Inflammatory macrophage treated with lipopolysaccharide for 4 hours (primary cell): Measurements from ENCODE around the gene H2AZ2.
A peak's percentile ranks its signal among the peaks of the same experiment; 100 is the strongest.
"Not testable (repeated sequence)": the region's sequence is repeated elsewhere in the genome, so short reads cannot be mapped to it uniquely, and the experiment has no call there.

Experiments
- DNase-seq: peaks from one replicate; pipeline ENCODE4 v3.0.0-alpha.2; 2020

The H2AZ2 gene

GRCh38 chr7:44870336-44870735 lies 22.4 kb upstream of the H2AZ2 start:
- not testable (repeated sequence) for DNase-seq

GRCh38 chr7:44867073-44867995 lies 19.4 kb upstream of the H2AZ2 start:
- DNase-seq, result peak; percentile 58

- not testable (repeated sequence) for DNase-seq
These were observed 14.1 kb upstream of the H2AZ2 start for GRCh38 chr7:44861949-44862348.

- DNase-seq, result peak; percentile 46
These were observed 10.3 kb upstream of the H2AZ2 start for GRCh38 chr7:44858161-44858560.

DNA sequence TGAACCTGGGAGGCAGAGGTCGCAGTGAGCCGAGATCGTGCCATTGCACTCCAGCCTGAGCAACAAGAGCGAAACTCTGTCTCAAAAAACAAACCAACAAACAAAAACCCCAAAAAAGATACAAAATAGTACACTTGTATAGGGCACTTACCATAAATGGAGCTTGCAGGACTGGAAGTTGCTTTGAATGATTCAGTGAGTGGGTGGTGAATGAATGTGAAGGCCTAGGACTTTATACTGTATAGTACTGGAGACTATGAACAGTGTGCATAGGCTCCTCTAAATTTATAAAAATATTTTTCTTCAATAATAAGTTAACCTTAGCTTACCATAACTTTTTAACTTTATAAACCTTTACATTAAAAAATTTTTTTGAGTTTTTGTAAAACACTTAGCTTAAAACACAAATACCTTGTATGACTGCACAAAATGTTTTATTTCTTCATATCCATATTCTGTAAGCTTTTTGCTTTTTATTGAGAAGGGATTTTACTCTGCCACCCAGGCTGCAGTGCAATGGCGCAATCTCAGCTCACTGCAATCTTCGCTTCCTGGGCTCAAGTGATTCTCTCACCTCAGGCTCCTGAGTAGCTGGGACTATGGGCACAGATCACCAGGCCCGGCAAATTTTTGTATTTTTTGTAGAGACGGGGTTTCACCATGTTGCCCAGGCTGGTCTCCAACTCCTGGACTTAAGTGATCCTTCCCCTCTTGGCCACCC lies 6.9 kb upstream of the H2AZ2 start:
- DNase-seq, result peak; percentile 33

- no peak for DNase-seq
These were observed 5.5 kb upstream of the H2AZ2 start for GRCh38 chr7:44853391-44853790.

DNA sequence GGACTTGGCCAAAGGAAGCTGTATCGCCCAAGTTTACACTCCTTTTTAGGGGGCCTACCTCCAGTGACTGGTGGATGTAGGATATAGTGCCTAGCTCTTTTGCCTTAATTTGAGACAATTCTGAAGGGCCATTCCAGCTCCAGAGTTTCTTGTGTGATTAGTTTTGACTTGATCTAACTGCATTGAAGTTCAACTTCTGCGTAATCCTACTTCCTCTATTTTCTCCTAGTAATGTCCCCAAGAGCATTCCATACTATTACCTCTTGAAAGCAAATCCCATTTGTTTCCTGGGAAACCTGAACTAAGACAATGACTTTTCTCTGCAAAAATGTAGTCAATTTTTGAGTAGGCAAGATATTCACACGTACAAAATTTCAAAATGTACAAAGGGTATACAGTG lies 4.7 kb upstream of the H2AZ2 start:
- no peak for DNase-seq

DNA sequence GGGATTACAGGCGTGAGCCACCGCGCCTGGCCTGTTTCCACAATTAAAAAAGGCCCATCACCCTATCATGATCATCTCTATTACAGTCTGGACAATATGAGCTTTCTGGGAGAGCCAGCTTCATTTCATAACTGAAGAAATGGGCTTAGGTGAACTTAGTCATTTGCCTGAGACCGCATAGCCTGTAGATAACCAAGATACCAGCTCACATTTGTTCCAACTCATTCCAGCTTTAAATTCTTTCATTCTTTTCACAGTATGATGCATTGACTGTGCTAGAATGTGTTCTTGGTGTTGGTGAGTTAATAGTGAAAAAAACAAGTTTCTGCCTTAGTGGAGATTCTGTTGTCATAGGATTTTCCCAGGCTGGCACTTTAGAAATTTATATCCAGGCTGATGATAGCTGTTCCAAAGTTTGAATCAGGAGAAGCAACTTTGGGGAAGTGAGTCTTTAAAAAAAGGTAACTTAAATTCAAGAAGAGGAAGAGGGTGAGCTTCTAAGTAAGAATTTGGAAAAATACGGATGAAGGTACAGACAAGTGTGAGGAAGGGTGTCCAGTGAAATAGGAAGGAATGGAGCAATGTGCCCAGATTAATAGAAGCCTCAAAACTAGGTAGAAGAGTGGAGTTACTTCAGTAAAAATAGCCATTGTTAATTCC lies 2.1 kb upstream of the H2AZ2 start:
- DNase-seq, result peak; percentile 19

GRCh38 chr7:44849259-44849884 lies 1.5 kb upstream of the H2AZ2 start:
- DNase-seq, result no peak

- DNase-seq, result peak; percentile 86
These were observed 373 bp downstream of the H2AZ2 start for GRCh38 chr7:44847509-44847919.

- DNase-seq, result no peak
These were observed 925 bp downstream of the H2AZ2 start for GRCh38 chr7:44846816-44847508.

DNA sequence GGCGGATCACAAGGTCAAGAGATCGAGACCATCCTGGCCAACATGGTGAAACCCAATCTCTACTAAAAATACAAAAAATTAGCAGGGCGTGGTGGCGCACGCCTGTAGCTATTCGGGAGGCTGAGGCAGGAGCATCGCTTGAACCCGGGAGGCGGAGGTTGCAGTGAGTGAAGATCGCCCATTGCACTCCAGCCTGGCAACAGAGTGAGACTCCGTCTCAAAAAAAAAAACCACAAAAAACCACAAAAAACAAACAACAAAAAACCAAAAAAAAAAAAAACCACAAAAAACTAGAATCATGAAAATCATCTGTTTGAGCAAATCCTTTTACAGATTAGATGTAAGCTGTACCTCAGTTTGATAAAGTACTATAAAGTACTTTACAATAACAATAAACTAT lies 1.5 kb downstream of the H2AZ2 start:
- not testable (repeated sequence) for DNase-seq

- peak; percentile 77 for DNase-seq
These were observed 2.4 kb downstream of the H2AZ2 start for GRCh38 chr7:44845451-44845850.

GRCh38 chr7:44843440-44843839 lies 4.4 kb downstream of the H2AZ2 start:
- not testable (repeated sequence) for DNase-seq

- DNase-seq, result not testable (repeated sequence)
These were observed 5.2 kb downstream of the H2AZ2 start for GRCh38 chr7:44842675-44843074.

- DNase-seq, result no peak
These were observed 9.1 kb downstream of the H2AZ2 start for GRCh38 chr7:44838751-44839150.

- no peak for DNase-seq
These were observed 20.3 kb downstream of the H2AZ2 start for GRCh38 chr7:44827567-44827966.

GRCh38 chr7:44824894-44825526 lies 22.9 kb downstream of the H2AZ2 start:
- DNase-seq, result peak; percentile 57

GRCh38 chr7:44823255-44823781 lies 24.6 kb downstream of the H2AZ2 start:
- DNase-seq, result no peak

- no peak for DNase-seq
These were observed 28.6 kb downstream of the H2AZ2 start for GRCh38 chr7:44819292-44819691.

DNA sequence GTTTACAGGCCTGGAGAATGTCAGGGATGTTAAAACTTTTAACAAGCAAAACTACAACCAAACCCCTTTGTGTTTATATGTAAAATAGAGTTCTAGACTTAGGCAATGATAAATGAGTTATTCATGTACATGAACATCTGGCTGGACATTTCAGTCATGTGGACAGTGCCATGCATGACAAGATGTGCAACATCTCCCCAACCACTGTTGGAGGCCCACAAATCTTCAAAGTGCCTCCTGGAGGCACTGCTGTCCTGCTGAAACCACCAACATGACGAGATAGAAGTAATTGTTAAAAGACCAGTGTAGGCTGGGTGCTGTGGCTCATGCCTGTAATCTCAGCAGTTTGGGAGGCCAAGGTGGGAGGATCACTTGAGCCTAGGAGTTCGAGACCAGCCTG lies 33.0 kb downstream of the H2AZ2 start:
- DNase-seq, result peak; percentile 31

- no peak for DNase-seq
These were observed 36.3 kb downstream of the H2AZ2 start for GRCh38 chr7:44811571-44811970.
